Right cardiac atrium (tissue), 5 donors: ENCODE measurements around the gene OR56A1. TPM values are rescaled to one million over a fixed set of nuclear protein-coding genes. Genes with fewer than 3 reads are reported as not detected.

Experiments used
- ATAC-seq, 2 donors: fragments of 200-7000 bp; cut with Tn5 transposase; one replicate each; pipeline versions ENCODE4 v1.8.0 to v1.9.1; 2020; ENCODE audit warnings: moderate library complexity in 2 of 2, mild to moderate bottlenecking in 1 of 2
- DNase-seq, 3 donors: peaks; one replicate each; pipeline ENCODE4 v3.0.0-alpha.2; 2020
- H3K27ac ChIP-seq: one replicate; pipeline ENCODE4 v1.5.1; 2013; ENCODE audit warnings: mild to moderate bottlenecking, low read length, control low read depth, moderate library complexity
- H3K27me3 ChIP-seq: one replicate; pipeline ENCODE4 v1.6.1; 2013; ENCODE audit not compliant: control insufficient read depth, insufficient read depth
- H3K4me1 ChIP-seq: one replicate; pipeline ENCODE4 v1.6.1; 2013; ENCODE audit warnings: low read length; ENCODE audit not compliant: control insufficient read depth, insufficient read depth
- H3K4me3 ChIP-seq: one replicate; pipeline ENCODE4 v1.5.1; 2013; ENCODE audit warnings: low read length, control low read depth
- H3K9me3 ChIP-seq: one replicate; pipeline ENCODE4 v1.6.1; 2013; ENCODE audit warnings: low read length; ENCODE audit not compliant: control insufficient read depth
- WGBS: extraction: QIAGEN DNeasy Blood & Tissue Kit; methylation state at CpG from one replicate; pipeline ENCODE4 v1.1.7; 2013; 5-methylcytosine and 5-hydroxymethylcytosine counted together
- intact Hi-C, 4 donors: fragments of 100-400 bp; cut with DNase I; formaldehyde crosslinking; loops; one replicate each; pipeline versions ENCODE4 v1.11.0 to v1.14.0; 2022 to 2023
- polyA plus RNA-seq: library from polyadenylated mRNA; stranded (reverse); fragments of 200-250 nt; gene quantifications from one replicate; pipeline ENCODE4 v1.2.3, GENCODE V29; 2013
- total RNA-seq, 4 donors: library from RNA; stranded (reverse); fragmentation: NEBNext Ultra II Directional; extraction: Animal tissue kit (Norgen Biotek cat#: 25700); gene quantifications; one replicate each; pipeline ENCODE4 v1.2.1, GENCODE V29; 2021
- donor health status: healthy with polysubstance abuse.
- donor health status: DM: no; HTN: yes; CAD: no.
- donor health status: DM: no; HTN: no; CAD: no.
- donor health status: DM: no; HTN: yes; CAD: no; lungs with severe emphysema.
- donor health status: DM: yes; HTN: yes; CAD: no.

The OR56A1 gene
- total and polyA plus RNA-seq, 5 donors = not detected

- no peak overlapping the region for H3K4me3 ChIP-seq
- H3K27ac ChIP-seq = no peak overlapping the region
- no peaks in the 10 kb centered on the region for H3K9me3 ChIP-seq
- no peaks in the 10 kb centered on the region for H3K27me3 ChIP-seq
- no peaks in the 10 kb centered on the region for H3K4me1 ChIP-seq
- whole genome bisulfite sequencing = 87% methylated on average over 4 of the region's 4 CpGs
- ATAC-seq = no peak
- DNase-seq = no peak
- intact Hi-C loops = no loop called here
These were observed 41.4 kb downstream of the OR56A1 start for GRCh38 chr11:5989203-5989602.

- intact Hi-C loops = no loop called here
- Histone ChIP-seq H3K27ac (no peak within 1 kb of the TSS), H3K4me1 (no peaks in the 10 kb centered on the region), H3K9me3 (no peaks in the 10 kb centered on the region), H3K4me3 (no peak within 1 kb of the TSS), H3K27me3 (no peaks in the 10 kb centered on the region)
- ATAC-seq (no peak), DNase-seq (no peak)
- 52% methylated on average over 1 of the region's 1 CpG for WGBS
These were observed 43.7 kb downstream of the OR56A1 start, which contains the start of gene OR52L1 for GRCh38 chr11:5986885-5987284. OR52L1 (minus strand) TSS chr11:5986985; CDS start chr11:5986930, 55 bp downstream.

GRCh38 chr11:5983443-5983842 is 47.1 kb downstream of the OR56A1 start:
- intact Hi-C loops = no loop called here
- Histone ChIP-seq H3K27me3 (no peaks in the 10 kb centered on the region), H3K9me3 (no peaks in the 10 kb centered on the region), H3K4me3 (no peak overlapping the region), H3K27ac (no peak overlapping the region), H3K4me1 (no peaks in the 10 kb centered on the region)
- ATAC-seq (no peak), DNase-seq (no peak)
- 29% methylated on average over 1 of the region's 1 CpG for WGBS

- intact Hi-C loops = no loop called here
- no peak overlapping the region for H3K4me3 ChIP-seq
- DNase-seq = no peak
- H3K9me3 ChIP-seq = no peaks in the 10 kb centered on the region
- no peak for ATAC-seq
- H3K27ac ChIP-seq = no peak overlapping the region
- no peaks in the 10 kb centered on the region for H3K27me3 ChIP-seq
- 63% methylated on average over 1 of the region's 1 CpG for WGBS
- no peaks in the 10 kb centered on the region for H3K4me1 ChIP-seq
These were observed 57.0 kb downstream of the OR56A1 start for GRCh38 chr11:5973530-5973929.

Other genes with a start within 250 kb of the OR56A1 start
- not detected for gene OR52N5, start 247.4 kb downstream of the OR56A1 start, total RNA-seq
- gene OR52N5, start 247.4 kb downstream of the OR56A1 start, polyA plus RNA-seq = not detected
- not detected for gene OR52N1, start 239.5 kb downstream of the OR56A1 start, total RNA-seq
- not detected for gene OR52N1, start 239.5 kb downstream of the OR56A1 start, polyA plus RNA-seq
- gene OR52N2, start 221.8 kb downstream of the OR56A1 start, total RNA-seq = not detected
- not detected for gene OR52N2, start 221.8 kb downstream of the OR56A1 start, polyA plus RNA-seq
- gene OR52E6, start 188.9 kb downstream of the OR56A1 start, total RNA-seq = not detected
- gene OR52E6, start 188.9 kb downstream of the OR56A1 start, polyA plus RNA-seq = not detected
- not detected for gene OR52E8, start 173.1 kb downstream of the OR56A1 start, total RNA-seq
- gene OR52E8, start 173.1 kb downstream of the OR56A1 start, polyA plus RNA-seq = not detected
- gene OR52E4, start 150.1 kb downstream of the OR56A1 start, total RNA-seq = not detected
- not detected for gene OR52E4, start 150.1 kb downstream of the OR56A1 start, polyA plus RNA-seq
- gene OR52E5, start 137.6 kb downstream of the OR56A1 start, total RNA-seq = not detected
- not detected for gene OR52E5, start 137.6 kb downstream of the OR56A1 start, polyA plus RNA-seq
- gene OR56A3, start 88.5 kb downstream of the OR56A1 start, total RNA-seq = not detected
- not detected for gene OR56A3, start 88.5 kb downstream of the OR56A1 start, polyA plus RNA-seq
- gene OR56A5, start 62.3 kb downstream of the OR56A1 start, total RNA-seq = not detected
- not detected for gene OR56A5, start 62.3 kb downstream of the OR56A1 start, polyA plus RNA-seq
- not detected for gene OR52L1, start 43.8 kb downstream of the OR56A1 start, total RNA-seq
- not detected for gene OR52L1, start 43.8 kb downstream of the OR56A1 start, polyA plus RNA-seq
- gene OR56A4, start 23.8 kb downstream of the OR56A1 start, total RNA-seq = not detected
- not detected for gene OR56A4, start 23.8 kb downstream of the OR56A1 start, polyA plus RNA-seq
- not detected for gene OR56B4, start 76.9 kb upstream of the OR56A1 start, total RNA-seq
- not detected for gene OR56B4, start 76.9 kb upstream of the OR56A1 start, polyA plus RNA-seq
- gene OR52B2, start 139.6 kb upstream of the OR56A1 start, total RNA-seq = not detected
- gene OR52B2, start 139.6 kb upstream of the OR56A1 start, polyA plus RNA-seq = not detected
- not detected for gene OR52W1, start 168.5 kb upstream of the OR56A1 start, total RNA-seq
- not detected for gene OR52W1, start 168.5 kb upstream of the OR56A1 start, polyA plus RNA-seq
- not detected for gene C11orf42, start 174.8 kb upstream of the OR56A1 start, total RNA-seq
- gene C11orf42, start 174.8 kb upstream of the OR56A1 start, polyA plus RNA-seq = not detected
- gene FHIP1B, start 203.9 kb upstream of the OR56A1 start, total RNA-seq = 10 to 100 TPM; 14.1 to 18.8 (median 17.2) TPM
- 19.5 TPM for gene FHIP1B, start 203.9 kb upstream of the OR56A1 start, polyA plus RNA-seq
- under 1 TPM in 1 of 4 donors, not detected in 3; 0.19 TPM for gene CNGA4, start 208.3 kb upstream of the OR56A1 start, total RNA-seq
- 0.16 TPM for gene CNGA4, start 208.3 kb upstream of the OR56A1 start, polyA plus RNA-seq
- gene CCKBR, start 229.1 kb upstream of the OR56A1 start, total RNA-seq = not detected
- gene CCKBR, start 229.1 kb upstream of the OR56A1 start, polyA plus RNA-seq = 0.05 TPM